HL-60/S4 treated with phorbol 12-myristate 13-acetate at 8.2 ng/mL for 4 days and 3 days (cell line): ENCODE data around the gene FYB2.

Experiments used
- in situ Hi-C: fragments of 300-500 bp; cut with MboI; formaldehyde crosslinking; loops from 2 replicates; pipeline ENCODE4 v1.15.0; 2022; ENCODE audit warnings: low sequenced_read_pairs

The FYB2 gene

GRCh38 chr1:56819387-56819899 lies at the start of gene FYB2:
TSS of gene FYB2 (minus strand) at chr1:56819404. CDS start at chr1:56819290, 114 bp downstream.
- in situ Hi-C loops: no loop called here

DNA sequence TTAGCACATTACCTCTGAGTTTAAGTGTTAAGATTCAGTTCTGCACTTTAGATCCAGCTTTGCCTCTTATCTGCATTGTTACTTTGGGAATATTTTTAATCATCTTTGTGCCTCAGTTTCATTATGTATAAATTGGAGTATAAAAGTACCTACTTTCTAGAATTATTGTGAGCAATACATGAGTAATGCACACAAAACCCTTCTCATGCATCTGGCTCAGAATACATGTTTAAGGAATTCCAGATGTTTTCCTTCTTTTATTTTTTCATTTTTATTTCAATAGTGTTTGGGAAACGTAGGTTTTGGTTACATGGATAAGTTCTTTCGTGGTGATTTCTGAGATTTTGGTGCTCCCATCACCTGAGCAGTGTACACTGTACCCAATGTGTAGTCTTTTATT lies 49.6 kb upstream of the FYB2 start:
- in situ Hi-C loops: no loop called here

GRCh38 chr1:56867491-56867890 lies 48.3 kb upstream of the FYB2 start:
- in situ Hi-C loops: no loop called here

GRCh38 chr1:56866656-56867055 lies 47.5 kb upstream of the FYB2 start:
- in situ Hi-C loops: no loop called here

DNA sequence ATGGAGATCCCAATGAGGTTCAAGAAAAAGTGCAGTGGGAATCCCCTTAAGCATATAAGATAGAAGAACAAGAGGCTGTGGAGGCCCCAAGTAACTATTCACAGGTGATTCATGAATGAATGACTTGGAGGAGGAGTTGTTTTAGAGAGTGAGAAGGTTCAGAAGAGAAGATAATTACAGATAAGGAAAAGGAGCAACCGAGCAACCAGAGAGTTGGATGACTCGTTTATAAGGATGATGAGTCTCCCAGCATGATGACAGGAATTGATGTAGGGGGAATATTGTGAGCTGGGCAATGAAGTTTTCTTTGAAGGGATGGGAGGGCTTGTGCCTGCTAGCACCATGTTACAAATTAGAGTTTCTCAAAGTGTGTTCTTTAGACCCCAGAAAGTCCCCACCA lies 45.2 kb upstream of the FYB2 start:
- in situ Hi-C loops: no loop called here

DNA sequence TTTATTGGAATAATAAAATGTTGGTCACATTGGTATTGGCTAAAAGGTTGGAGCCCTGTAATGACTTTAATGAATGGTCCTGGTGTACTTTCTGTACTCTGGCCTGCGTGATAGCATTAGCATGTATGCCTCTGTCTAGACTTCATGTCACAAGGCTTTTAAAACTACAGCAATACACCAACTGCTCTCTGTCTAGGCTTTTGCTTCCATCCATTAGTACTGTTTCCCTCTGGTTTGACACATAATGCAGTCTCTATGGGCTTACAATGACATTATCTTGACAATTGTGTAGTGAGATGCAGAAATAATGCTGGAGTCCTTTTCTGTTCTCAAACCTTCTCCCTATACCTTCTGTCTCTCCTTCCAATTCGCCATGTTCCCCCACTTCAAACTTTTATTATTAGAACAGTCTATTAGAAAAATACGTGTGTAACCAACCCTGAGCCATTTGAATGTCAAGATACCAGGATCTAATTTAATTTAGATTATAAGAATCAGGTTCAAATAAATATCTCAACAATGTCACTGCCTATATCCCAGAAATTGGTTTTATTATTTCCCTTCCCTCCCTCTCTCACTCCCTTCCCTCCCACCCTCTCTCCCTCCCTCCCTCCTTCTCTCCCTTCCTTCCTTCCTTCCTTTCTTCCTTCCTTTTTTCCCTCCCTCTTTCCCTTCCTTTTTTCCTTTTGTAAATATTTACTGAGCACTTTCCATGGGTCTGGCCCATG lies 44.2 kb upstream of the FYB2 start:
- in situ Hi-C loops: no loop called here

DNA sequence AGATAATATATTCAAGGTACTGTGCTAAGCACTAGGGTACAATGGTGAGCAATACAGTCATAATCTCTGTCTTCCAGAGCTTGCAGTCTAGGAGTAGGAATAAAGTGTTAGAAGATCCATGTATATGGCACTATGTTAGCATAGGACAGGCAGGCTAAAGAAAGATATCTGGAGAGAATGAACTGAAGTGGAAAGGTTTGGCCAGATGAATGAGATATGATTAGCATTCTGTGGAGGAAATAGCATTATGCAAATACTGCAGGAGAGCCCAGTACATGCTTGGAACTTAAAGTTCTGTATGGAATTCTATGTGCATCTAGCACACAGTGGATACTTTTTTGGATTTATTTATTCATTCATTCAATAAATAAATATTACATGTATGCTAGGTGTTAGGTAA lies 40.1 kb upstream of the FYB2 start:
- in situ Hi-C loops: no loop called here

- in situ Hi-C loops: no loop called here
Observed at GRCh38 chr1:56856186-56856585, 37.0 kb upstream of the FYB2 start.

GRCh38 chr1:56855190-56855589 lies 36.0 kb upstream of the FYB2 start:
- in situ Hi-C loops: no loop called here

- in situ Hi-C loops: no loop called here
Observed at GRCh38 chr1:56854521-56855099, 35.4 kb upstream of the FYB2 start, which contains the start of gene C8A. TSS of gene C8A (plus strand) at chr1:56854797. CDS start at chr1:56854902, 105 bp downstream.

DNA sequence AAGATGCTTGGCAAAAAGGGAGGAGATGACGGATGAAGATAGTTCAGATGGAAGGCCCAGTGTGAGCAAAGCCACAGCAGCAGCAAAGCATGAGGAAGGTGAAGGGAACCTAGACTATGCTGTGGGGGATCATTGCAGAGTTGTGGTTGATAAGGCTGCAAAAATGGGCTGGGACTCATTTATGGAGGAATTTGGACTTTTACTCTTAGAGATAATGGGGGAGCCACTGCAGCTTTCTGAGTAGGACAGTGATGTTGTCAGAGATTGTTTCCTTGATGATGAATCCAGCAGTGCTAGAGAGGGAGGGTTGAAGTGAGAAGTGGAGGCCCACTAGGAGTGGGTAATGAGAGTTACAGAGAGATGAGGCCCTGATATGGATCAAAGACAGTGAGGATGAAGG lies 33.3 kb upstream of the FYB2 start:
- in situ Hi-C loops: no loop called here

- in situ Hi-C loops: no loop called here
Observed at GRCh38 chr1:56850922-56851321, 31.7 kb upstream of the FYB2 start.

GRCh38 chr1:56850411-56850810 lies 31.2 kb upstream of the FYB2 start:
- in situ Hi-C loops: no loop called here

- in situ Hi-C loops: no loop called here
Observed at GRCh38 chr1:56849750-56850149, 30.5 kb upstream of the FYB2 start.

DNA sequence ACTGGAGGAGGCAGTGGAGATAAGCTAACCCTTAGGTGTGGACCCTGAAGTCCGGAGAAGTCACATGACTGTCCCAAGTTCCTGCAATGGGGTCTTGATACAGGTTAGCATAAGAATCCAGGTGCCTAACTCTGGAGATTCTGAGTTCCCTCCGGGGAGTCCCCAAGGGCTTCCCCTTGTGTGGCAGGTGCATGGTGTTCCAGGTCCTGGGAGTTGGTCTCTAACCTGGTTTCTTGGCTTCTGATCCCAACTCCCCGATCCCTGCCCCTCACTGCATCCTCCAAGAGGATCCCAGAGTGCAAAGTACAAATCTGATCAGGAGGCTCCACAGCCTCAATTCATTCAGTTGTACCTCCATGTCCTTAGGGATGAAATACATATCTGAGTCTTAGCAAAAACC lies 26.1 kb upstream of the FYB2 start:
- in situ Hi-C loops: no loop called here

GRCh38 chr1:56844545-56845136 lies 25.4 kb upstream of the FYB2 start:
- in situ Hi-C loops: no loop called here

DNA sequence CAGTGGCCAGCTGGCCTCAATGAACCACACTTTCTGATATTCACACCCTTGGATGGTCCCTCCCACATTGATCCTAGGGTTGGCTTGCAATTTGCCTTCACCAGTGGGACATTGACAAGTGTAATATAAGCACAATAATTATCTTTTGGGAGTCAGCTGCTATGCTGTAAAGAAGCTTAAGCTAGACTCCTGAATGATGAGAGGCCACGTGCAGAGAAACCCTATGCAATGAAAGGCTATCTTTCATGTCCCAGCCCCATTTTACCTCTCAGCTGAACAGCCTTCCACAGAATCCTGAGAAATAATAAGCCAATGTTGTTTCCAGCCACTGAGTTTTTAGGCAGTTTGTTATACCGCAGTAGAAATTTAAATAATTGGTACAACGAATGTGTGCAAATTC lies 24.3 kb upstream of the FYB2 start:
- in situ Hi-C loops: no loop called here

GRCh38 chr1:56838759-56839158 lies 19.6 kb upstream of the FYB2 start:
- in situ Hi-C loops: no loop called here

DNA sequence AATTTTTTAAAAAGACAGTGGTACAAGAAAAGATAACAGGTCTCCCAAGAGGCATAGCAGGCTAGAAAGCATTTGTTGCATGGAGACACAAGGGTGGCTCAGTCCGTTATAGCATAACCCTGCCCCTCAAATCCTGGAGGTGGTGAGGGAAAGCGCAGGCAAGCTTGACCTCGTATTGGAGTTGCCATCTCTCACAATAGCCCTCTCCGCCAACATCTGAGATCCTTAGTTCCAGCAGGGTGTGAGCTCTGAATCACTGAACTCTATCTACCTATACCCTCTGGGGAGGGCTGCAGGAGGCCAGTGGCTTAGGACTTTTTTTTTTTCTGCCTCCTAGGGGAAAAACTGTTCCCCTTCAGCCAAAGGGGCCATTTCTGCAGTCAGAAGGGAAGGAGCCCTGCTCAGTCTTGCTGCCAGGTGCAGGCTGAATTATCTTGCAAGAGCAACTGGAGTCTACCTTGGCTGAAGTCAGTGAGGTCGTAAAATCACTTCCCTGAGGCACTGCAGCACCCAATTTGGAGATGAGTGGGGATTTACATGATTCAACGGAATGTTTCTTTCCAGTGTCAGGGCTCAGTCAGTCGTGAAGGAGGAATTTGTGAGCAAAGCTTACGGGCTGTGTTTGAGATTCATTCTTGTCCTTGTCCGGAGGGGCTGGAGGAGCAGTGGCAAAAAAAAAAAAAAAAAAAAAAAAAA lies 18.2 kb upstream of the FYB2 start:
- in situ Hi-C loops: no loop called here

DNA sequence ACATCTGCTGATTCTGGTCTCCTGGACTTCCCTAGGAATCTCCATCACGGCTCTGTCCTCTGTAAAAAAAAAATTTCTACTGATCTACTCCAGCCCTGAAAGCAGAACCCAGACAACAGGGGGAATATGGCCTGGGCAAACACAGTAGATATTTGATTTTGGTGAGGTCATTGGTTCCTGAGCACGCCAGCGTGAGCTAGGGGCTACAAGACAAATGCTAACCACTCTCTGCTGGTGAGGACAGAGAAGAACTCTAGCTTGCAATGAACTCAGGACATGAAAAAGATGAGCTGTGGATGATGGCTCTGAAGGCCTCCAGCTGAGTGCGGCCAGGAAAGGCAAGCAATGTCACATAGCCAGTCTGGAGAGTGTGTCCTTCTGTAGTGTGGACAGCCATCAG lies 17.2 kb upstream of the FYB2 start:
- in situ Hi-C loops: no loop called here

GRCh38 chr1:56835657-56836056 lies 16.5 kb upstream of the FYB2 start:
- in situ Hi-C loops: no loop called here
